Activated T-cell treated with anti-CD3 and anti-CD28 coated beads, Interleukin-2, amount 50 U/mL, for 24 hours (primary cell): ENCODE data around the gene C5.
A peak's percentile ranks its signal among the peaks of the same experiment; 100 is the strongest.

Experiments
- DNase-seq: peaks from one replicate; pipeline ENCODE4 v3.0.0-alpha.2; 2020
- H3K27ac Mint-ChIP-seq: 2 replicates; pipeline ENCODE4 v1.8.0; 2020; ENCODE audit warnings: mild to moderate bottlenecking, mixed read lengths
- H3K27me3 Mint-ChIP-seq: 2 replicates; pipeline ENCODE4 v1.8.0; 2020; ENCODE audit warnings: mixed read lengths
- H3K36me3 Mint-ChIP-seq: 2 replicates; pipeline ENCODE4 v1.8.0; 2020; ENCODE audit warnings: low read depth, mixed read lengths
- H3K4me1 Mint-ChIP-seq: 2 replicates; pipeline ENCODE4 v1.8.0; 2020; ENCODE audit warnings: low read depth, mixed read lengths
- H3K4me3 Mint-ChIP-seq: 2 replicates; pipeline ENCODE4 v1.8.0; 2020; ENCODE audit warnings: mild to moderate bottlenecking, moderate library complexity, mixed read lengths
- H3K9me3 Mint-ChIP-seq: 2 replicates; pipeline ENCODE4 v1.8.0; 2020; ENCODE audit warnings: mixed read lengths

The C5 gene

DNA sequence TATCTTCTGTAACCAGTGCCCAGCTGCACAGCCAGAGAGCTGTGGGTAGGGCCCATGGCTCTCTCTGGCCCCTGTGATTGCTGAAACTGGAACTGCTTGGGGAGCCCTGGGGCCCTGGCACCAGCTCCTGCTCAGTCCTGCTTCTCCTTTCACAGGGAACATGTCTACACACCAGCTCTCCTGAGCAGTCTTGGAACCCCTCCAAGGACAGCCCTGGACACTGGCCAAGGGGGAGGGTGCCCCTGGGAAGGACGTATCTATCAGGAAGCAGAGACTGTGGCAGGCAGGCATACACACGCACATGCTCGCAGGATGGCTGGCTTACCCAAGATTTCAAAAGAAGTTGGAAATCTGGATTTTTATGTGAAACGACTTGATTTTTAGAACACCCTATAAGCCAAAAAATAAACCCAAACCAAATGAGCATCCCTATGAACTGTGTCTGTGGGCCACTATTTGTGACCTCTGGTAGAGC is 114.7 kb downstream of the C5 start:
- H3K36me3 Mint-ChIP-seq, result peaks cover 4% of the 10 kb centered on the region
- H3K4me3 Mint-ChIP-seq, result peak overlapping the region; percentile 41
- no peaks in the 10 kb centered on the region for H3K9me3 Mint-ChIP-seq
- no peaks in the 10 kb centered on the region for H3K27me3 Mint-ChIP-seq
- DNase-seq, result peak; percentile 51
- H3K27ac Mint-ChIP-seq, result peak overlapping the region; percentile 96
- peaks cover 72% of the 10 kb centered on the region for H3K4me1 Mint-ChIP-seq

DNA sequence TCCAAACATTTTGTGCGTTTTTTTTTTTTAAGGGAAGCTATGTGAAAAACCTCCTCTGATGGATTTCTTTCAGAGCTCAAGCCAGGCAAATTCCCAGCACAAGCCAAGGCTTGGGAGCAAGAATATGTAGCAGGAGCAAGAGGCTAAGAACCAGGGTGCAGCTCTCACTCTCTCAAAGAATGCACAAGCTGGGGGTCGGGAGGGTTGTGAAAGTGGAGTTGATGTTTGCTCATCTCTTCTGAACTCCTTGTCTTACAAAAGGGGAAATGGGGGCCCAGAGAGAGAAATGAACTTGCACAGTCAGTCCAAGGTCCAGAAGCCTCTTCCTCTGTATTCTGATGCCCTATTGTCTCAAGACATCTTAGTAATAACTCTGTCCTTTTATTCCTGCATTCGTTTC is 115.8 kb downstream of the C5 start:
- no peaks in the 10 kb centered on the region for H3K27me3 Mint-ChIP-seq
- H3K36me3 Mint-ChIP-seq, result peaks cover 9% of the 10 kb centered on the region
- peak overlapping the region; percentile 49 for H3K4me3 Mint-ChIP-seq
- no peak for DNase-seq
- peaks cover 83% of the 10 kb centered on the region for H3K4me1 Mint-ChIP-seq
- H3K27ac Mint-ChIP-seq, result peak overlapping the region; percentile 99
- H3K9me3 Mint-ChIP-seq, result no peaks in the 10 kb centered on the region

DNA sequence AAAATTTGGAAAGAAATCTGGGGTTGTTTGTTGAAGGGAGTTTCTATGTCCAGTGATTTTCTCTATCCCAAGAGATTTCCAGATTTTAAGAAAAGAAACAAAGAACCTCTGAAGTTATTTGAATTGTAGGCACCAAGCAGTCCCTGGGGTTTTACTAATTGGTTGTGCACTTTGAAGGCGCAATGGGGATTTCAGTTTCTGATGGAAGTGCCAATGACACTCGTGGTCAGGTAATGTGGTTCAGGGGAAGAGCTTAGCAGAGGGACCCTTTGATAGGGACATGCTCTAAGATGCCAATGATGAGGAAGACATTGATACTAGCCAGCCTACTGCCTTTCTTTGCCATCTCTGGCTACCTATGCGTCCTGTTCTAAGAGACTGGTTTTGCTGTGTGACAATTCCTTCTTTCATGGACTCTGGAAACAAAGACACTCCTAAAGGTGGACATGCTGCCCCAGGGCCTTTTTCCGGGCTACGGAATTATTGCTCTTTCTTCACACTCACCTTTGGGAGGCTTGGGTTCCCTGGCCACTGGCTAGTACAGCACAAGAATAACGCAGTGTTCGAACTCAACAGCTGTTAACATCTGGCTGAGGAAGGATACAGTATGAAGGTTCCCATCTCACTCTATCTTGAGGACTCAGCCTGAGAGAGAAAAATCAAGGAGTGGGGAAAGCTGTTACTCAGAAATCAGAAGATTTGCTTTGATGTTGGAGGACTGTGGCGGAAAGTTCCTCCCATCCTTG is 116.6 kb downstream of the C5 start:
- H3K4me1 Mint-ChIP-seq, result peaks cover 85% of the 10 kb centered on the region
- H3K27me3 Mint-ChIP-seq, result no peaks in the 10 kb centered on the region
- H3K4me3 Mint-ChIP-seq, result peak overlapping the region; percentile 49
- no peak for DNase-seq
- H3K9me3 Mint-ChIP-seq, result no peaks in the 10 kb centered on the region
- H3K27ac Mint-ChIP-seq, result peak overlapping the region; percentile 99
- H3K36me3 Mint-ChIP-seq, result peaks cover 10% of the 10 kb centered on the region

DNA sequence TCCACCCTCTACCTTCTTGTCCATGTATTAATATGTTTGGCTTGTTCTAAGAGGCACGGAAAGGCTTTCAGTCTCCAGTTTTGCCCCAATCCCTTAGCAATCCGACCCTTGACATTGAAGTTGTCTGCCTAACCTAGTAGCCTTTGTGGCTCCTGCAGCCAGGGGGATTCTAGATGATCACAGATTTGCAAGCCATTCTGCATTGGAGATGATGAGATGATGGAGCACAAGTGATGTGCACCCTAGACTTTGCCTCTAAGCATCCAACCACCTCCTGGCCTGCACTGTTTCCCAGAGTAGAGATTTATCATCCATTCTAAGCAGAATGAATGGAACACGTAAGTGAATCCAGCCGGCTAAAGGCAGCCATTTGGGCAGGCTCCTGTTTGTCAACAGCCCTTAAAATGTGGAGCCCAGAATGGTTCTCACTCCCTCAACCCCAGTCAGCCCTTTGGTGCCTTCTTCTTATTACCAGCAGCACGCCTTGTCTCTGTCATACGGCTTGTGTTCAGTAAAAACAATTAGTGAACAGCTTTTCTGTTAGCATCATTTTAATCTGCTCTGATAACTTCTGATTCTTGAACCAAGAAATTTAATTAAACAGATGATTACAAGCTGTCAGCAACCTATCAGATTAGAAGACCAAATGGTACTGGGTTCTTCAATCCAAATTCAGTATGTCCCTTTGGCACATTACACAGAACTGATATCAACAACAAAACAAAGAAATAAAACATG is 117.8 kb downstream of the C5 start:
- peaks cover 20% of the 10 kb centered on the region for H3K36me3 Mint-ChIP-seq
- peak overlapping the region; percentile 99 for H3K27ac Mint-ChIP-seq
- peak overlapping the region; percentile 78 for H3K4me3 Mint-ChIP-seq
- H3K9me3 Mint-ChIP-seq, result no peaks in the 10 kb centered on the region
- peaks cover 90% of the 10 kb centered on the region for H3K4me1 Mint-ChIP-seq
- H3K27me3 Mint-ChIP-seq, result no peaks in the 10 kb centered on the region
- peak; percentile 46 for DNase-seq

DNA sequence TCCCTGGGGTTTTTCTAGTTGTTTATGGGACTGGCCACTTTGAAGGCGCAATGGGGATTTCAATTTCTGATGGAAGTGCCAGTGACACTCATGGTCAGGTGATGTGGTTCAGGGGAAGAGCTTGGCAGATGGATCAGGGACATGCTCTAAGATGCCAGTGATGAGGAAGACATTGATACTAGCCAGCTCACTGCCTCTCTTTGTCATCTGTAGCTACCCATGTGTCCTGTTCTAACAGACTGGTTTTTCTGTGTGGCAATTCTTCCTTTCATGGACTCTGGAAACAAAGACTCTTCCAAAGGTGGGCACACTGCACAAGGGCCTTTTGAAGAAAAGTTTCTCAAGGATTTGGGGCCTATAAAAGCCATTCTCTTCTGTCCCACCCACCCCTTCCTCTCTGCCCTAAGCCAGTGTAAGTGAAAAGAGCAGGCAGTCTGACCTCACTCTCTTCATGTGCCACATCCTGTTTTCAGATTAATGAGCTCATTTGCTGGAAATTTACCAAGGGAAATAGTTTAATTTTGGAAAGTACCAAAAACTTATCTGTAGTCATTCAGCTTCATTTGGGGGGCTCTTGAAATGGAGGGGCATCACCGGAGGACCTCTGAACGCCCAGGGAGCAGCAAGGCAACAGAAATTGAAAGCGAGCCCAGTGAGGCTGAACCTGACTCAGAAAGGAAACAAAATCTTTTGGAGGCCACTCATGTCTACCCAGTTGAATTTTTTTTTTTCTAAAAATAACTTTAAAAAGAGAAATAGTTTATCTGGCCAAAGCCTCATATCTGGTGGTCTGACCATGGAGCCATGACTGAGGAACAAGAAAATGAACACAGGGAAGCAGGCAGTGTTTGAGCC is 118.6 kb downstream of the C5 start:
- Mint-ChIP-seq H3K4me1 (peaks cover 90% of the 10 kb centered on the region), H3K36me3 (peaks cover 24% of the 10 kb centered on the region), H3K27me3 (no peaks in the 10 kb centered on the region), H3K9me3 (no peaks in the 10 kb centered on the region), H3K4me3 (peak overlapping the region; percentile 78), H3K27ac (peak overlapping the region; percentile 99)
- DNase-seq, result peak; percentile 73

DNA sequence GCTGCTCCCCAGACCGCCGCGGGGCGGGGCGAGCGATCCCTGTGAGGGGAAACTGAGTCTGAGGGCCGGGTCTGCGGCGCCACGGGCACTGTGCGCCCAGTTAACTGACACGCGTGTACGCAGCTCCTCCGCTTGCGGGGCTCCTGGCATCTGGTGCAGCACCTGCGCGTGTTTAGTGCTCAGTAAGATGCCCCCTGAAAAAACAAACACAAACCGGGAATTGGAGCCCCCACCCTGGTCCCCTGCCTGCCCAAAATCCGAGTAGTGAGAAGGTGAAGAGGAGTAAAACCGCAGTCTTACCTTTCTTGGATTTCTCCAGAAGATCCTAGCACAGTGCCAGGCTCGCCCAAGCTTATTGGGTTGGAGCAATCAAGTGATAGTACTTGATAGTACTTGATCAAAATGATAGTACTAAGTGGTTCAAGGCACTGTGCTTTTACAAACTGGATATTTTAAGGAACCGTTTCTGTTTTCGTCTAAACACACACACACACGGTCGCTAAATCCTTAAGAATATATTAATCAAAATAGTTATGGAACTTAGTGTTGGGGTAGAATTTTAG is 120.8 kb downstream of the C5 start:
- H3K9me3 Mint-ChIP-seq, result no peaks in the 10 kb centered on the region
- peaks cover 45% of the 10 kb centered on the region for H3K36me3 Mint-ChIP-seq
- H3K27ac Mint-ChIP-seq, result peak overlapping the region; percentile 99
- DNase-seq, result no peak
- H3K27me3 Mint-ChIP-seq, result no peaks in the 10 kb centered on the region
- H3K4me3 Mint-ChIP-seq, result peak overlapping the region; percentile 98
- peaks cover 77% of the 10 kb centered on the region for H3K4me1 Mint-ChIP-seq

DNA sequence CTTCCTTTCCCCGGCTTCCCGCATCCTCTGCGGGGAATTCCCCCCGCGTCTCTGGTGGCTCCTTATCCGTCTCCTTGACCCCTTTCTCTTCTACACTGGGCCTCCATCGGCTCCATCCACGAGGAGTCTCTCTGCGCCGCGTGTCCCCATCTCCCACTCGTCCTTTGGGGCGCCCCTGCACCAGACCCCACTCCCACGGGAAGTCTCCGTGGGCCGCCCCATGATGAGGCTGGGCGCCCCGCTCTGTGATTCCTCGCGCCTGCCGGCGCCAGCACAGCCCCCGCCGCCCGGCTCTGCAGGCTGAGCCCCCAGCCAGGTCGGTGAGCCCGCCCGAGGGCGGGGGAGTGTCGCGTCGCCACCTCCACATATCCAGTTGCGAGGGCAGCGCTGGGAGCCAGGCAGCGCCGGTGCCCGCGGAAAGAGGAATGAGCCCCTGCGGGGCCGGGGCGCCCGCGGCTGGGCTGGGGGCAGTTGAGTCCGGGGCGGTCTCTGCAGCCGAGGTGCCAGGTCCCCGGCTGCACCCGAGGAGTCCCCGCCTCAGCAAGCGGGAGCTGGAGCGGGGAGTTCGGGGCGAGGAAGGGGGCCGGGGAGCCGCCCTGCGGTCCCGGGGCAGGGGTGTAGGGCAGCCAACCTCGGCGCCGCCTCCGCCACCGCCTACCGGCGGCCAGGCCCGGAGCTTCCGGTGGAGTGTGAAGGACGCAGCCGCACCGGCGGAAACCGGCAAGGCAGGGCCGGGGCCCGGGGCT is 121.4 kb downstream of the C5 start:
- Mint-ChIP-seq H3K27ac (peak overlapping the region; percentile 99), H3K4me3 (peak overlapping the region; percentile 98), H3K36me3 (peaks cover 51% of the 10 kb centered on the region), H3K27me3 (no peaks in the 10 kb centered on the region), H3K4me1 (peaks cover 76% of the 10 kb centered on the region), H3K9me3 (no peaks in the 10 kb centered on the region)
- peak; percentile 86 for DNase-seq

DNA sequence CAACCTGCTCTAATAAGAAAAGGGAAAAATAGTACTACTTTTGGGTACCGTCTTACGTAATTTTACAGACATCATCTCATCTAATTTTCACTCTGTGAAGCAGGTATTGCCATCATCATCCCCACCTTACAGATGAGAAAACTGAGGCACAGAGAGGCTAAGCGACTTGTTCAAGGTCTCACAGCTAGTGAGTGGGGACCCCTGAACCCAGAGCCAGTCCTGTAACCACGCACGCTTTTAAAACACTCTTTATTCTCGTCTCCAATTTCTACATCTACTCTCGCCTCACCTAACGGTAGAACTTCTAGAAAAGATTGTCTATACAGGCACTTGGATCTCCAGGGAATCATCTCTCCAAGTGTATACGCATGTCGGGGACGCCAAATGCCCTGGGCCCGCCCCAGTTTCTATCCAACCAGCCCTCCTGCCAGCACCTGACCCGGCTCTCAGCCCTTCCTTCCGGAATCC is 122.0 kb downstream of the C5 start:
- peak overlapping the region; percentile 98 for H3K27ac Mint-ChIP-seq
- DNase-seq, result no peak
- no peaks in the 10 kb centered on the region for H3K27me3 Mint-ChIP-seq
- no peaks in the 10 kb centered on the region for H3K9me3 Mint-ChIP-seq
- H3K36me3 Mint-ChIP-seq, result peaks cover 57% of the 10 kb centered on the region
- H3K4me3 Mint-ChIP-seq, result peak overlapping the region; percentile 98
- peaks cover 75% of the 10 kb centered on the region for H3K4me1 Mint-ChIP-seq

DNA sequence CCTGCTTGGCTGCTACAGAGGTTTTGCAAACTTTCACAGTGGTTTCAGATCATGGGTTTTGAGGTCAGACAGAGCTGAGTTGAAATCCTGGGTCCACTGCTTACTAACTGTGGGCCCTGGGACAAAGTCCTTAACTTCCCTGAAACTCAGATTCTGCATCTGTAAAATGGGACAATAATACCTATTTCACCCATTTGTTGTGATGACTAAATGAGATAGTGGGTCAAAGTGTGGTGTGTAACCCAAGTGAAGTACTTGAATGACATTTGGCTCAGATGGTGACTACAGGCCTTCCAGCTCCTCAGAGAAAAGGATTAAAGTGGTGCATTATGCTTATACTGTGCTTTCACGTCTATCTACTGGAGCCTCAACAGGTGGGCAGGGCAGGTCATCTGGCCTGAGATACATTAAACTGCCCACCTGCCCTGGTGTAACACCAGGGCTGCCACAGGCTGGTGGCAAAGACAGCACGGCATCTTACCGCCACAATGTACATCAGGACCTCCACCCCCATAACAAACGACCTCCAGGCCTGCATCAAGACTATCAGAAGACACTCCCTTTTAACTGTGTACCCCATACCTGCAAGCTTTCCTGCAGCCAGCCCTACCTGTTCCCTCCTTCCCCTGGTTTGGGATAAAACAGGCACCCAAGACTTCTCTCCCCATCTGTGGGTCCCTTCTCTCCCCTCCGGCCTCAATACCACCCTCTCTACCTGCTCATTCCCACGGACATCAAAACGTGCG is 122.6 kb downstream of the C5 start:
- Mint-ChIP-seq H3K27me3 (no peaks in the 10 kb centered on the region), H3K4me1 (peaks cover 74% of the 10 kb centered on the region), H3K36me3 (peaks cover 63% of the 10 kb centered on the region), H3K9me3 (no peaks in the 10 kb centered on the region), H3K27ac (peak overlapping the region; percentile 98), H3K4me3 (peak overlapping the region; percentile 98)
- DNase-seq, result peak; percentile 52

DNA sequence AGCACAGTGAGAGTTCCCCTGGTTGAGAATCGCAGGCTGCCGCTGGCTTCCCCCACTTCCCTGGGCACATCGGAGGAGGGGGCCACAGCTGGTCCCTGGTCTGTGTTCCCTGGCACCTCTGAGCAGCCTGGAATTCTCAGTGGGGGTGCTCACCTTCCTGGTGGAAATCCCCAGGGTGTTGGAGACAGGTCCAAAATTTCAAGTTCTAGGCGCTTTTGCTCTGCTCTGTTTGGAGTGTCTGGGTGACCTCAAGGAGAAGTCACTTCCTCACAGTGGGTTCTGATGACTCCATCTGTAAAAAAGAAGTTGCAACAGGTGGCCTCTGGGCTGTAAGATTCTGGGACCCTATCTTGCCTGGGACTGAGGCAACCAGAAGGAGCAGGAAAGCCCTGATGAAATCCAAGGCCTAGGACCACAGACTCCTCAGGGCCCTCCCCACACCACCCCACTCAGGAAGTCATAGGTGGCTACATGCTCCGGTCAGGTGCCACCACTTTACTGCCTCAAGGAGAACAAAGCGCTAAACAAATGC is 123.6 kb downstream of the C5 start, which contains the start of gene TRAF1:
Gene TRAF1 (minus strand): TSS at position 400 of the 532 bp plus-strand sequence. CDS start 721 bp downstream, outside the sequence.
- H3K36me3 Mint-ChIP-seq, result peaks cover 73% of the 10 kb centered on the region
- H3K27me3 Mint-ChIP-seq, result no peaks in the 10 kb centered on the region
- H3K27ac Mint-ChIP-seq, result peak within 1 kb of the TSS; percentile 98
- peak within 1 kb of the TSS; percentile 98 for H3K4me3 Mint-ChIP-seq
- peak; percentile 75 for DNase-seq
- no peaks in the 10 kb centered on the region for H3K9me3 Mint-ChIP-seq
- H3K4me1 Mint-ChIP-seq, result peaks cover 74% of the 10 kb centered on the region

DNA sequence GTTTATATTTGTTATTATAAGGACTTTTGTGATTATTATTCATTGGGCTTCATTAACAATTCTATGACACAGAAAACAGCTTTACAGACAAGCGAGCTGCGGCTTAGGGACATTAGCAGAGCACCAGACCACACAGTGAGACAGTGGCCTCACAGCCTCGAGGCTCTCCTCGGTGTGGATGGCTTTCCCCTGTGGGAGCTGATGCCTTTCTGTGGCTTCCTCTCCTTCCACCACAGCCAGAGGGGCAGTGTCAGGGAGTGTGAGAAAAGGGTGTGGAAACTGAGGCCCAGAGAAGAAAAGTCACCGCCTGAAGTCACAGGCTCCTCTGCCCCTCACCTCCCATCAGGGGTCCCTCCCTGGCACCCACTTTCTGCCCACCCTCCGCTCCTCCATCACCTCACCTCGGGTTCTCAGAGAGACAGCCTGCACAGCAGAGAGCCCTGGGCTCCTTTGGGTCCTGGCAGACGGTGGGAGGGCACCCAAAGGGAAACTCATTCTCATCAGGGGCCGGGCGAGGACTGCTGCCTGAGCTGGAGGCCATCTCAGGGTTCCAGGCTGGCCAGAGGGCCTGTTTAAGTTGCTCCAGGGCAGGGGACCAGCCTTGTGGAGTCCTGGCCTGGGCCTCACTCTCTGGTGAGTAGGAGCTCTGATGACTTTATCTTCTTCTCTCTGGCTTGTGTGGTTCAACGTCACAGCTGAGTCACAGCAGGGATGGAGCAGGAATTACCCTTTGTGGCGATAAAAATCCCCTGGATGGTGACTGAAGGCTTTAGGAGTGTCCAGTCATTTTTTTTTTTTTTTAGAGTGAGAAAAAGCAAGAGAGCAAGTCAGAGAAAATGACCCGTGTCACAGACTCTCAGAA is 124.3 kb downstream of the C5 start:
- H3K4me1 Mint-ChIP-seq, result peaks cover 75% of the 10 kb centered on the region
- H3K27me3 Mint-ChIP-seq, result no peaks in the 10 kb centered on the region
- peak overlapping the region; percentile 98 for H3K4me3 Mint-ChIP-seq
- DNase-seq, result peak; percentile 86
- H3K9me3 Mint-ChIP-seq, result no peaks in the 10 kb centered on the region
- peaks cover 77% of the 10 kb centered on the region for H3K36me3 Mint-ChIP-seq
- H3K27ac Mint-ChIP-seq, result peak overlapping the region; percentile 98
